GM18909 (cell line): ENCODE results near the gene WWOX.

ENCODE experiments used
- ATAC-seq: cut with Tn5 transposase; IDR thresholded peaks from one replicate; pipeline ENCODE4 v1.9.1; 2021; ENCODE audit warnings: mild to moderate bottlenecking; ENCODE audit not compliant: unreplicated experiment, poor library complexity

Gene WWOX

GRCh38 chr16:78184238-78185183, 85.1 kb downstream of the WWOX start:
- ATAC-seq, result no peak

GRCh38 chr16:78189121-78189520, 89.7 kb downstream of the WWOX start:
- ATAC-seq, result no peak

DNA sequence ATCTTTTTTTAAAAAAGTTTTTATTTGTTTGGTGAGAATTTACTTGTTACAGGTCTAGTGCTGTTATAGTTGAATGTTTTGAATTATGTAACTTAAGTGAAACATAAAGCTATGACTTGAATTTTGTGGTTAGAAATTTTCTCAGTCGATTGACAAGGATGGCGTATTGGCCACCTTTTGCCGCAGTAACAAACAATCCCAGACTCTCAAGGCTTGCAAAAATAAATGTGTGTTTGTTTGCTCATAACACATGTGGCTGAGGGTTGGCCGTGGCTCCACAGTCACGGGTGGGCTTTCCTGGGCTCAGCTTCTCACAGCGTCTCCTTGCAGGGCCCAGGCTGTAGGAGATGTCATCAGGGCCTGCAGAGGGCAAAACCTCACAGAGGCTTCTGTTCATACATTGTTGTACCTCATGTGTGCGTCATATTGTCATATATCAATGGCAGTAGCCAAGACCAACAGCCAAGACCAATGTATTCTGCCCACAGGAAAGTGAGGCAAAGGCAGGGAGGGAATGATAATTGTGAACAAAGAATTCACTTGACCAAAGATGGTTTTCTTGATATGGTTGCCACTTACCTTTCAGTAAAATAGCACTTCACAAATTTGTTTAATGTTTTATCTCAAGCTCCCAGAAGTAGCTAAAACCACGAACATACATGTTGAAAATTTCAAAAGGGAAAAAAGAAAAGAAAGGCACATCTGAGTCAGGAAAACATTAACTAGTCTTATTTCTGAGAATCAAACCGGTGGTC, 93.5 kb downstream of the WWOX start:
- no peak for ATAC-seq

- no peak for ATAC-seq
These were observed 95.5 kb downstream of the WWOX start for GRCh38 chr16:78194948-78195347.

- ATAC-seq, result no peak
These were observed 96.3 kb downstream of the WWOX start for GRCh38 chr16:78195797-78196196.

GRCh38 chr16:78196502-78196901, 97.0 kb downstream of the WWOX start:
- no peak for ATAC-seq

GRCh38 chr16:78198288-78198687, 98.8 kb downstream of the WWOX start:
- ATAC-seq, result no peak

DNA sequence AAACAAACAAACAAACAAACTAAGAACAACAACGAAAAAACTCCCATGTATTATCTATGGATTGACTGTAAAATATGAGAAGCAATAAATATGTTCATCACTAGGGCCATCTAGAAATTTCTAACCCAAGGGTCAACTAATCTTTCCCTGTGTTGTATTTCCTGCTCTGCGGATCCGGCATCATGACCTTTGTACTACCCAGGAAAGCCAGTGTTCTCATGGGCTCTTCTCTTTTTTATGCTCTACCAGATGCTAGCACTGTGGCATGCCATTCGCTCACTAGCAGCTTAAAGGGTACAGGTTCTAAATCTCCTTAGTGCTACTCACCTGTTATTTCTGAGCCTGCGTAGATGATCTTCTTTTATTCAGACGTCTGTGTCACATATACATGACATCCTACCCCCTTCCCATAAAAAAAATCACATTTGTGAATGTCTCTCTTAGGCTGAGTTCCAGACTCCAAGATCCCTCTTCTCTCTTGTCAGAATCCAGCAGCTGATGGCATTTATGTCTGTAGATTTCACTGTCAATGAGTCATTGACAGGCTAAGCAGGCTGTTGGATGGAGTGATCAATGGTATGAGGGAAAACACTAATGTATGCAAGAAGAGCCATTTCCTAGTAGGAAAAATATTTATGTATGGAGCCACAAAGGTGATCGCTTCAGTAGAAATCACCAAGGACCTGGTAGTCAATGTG, 100.0 kb downstream of the WWOX start:
- no peak for ATAC-seq

DNA sequence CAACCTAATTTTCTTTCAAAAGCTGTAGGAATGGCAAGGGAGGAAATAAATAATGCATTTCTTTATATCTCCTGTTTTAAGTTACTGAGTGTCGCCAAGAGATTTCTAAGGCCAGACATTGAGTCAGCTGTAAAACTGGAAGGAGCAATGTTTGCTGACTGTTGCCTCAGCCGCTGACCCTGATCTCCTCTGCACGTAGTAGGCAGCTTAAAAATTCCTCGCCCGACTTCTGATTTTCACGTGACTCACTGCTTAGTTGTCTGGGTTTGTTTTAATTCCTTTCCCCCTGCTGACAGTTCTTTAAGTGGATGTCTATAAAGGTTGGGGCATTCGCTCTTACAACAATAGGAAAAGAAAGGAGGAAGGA, 100.6 kb downstream of the WWOX start:
- ATAC-seq, result no peak

- ATAC-seq, result no peak
These were observed 101.2 kb downstream of the WWOX start for GRCh38 chr16:78200623-78201096.

- ATAC-seq, result no peak
These were observed 106.1 kb downstream of the WWOX start for GRCh38 chr16:78205506-78205905.

DNA sequence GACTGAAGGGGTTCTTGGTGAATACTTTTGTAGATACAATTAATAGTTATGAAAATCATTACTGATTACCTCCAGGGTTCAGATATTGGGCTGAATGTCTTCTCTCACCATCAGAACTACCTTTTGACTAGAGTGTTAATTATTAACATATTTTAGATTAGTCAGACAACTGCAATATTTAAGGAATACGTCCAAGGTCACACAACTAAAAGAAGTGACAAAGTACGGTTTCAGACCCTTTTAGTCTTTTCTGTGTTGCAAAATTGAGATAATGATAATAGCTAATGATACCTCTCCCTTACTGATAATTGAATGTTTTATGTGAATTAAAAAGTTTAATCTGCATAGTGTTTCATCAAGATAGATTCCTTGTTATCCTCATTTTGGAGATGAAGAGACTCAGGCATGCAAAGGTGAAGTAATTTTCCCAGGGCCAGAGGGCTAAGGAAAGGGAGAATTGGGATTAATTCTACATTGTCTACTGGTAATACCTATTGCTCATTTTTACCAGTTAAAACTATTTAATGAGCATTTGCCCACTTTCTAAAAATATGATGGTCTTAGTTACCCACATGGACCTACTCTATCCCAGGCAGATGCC, 107.3 kb downstream of the WWOX start:
- no peak for ATAC-seq

- no peak for ATAC-seq
These were observed 110.7 kb downstream of the WWOX start for GRCh38 chr16:78209951-78210661.

DNA sequence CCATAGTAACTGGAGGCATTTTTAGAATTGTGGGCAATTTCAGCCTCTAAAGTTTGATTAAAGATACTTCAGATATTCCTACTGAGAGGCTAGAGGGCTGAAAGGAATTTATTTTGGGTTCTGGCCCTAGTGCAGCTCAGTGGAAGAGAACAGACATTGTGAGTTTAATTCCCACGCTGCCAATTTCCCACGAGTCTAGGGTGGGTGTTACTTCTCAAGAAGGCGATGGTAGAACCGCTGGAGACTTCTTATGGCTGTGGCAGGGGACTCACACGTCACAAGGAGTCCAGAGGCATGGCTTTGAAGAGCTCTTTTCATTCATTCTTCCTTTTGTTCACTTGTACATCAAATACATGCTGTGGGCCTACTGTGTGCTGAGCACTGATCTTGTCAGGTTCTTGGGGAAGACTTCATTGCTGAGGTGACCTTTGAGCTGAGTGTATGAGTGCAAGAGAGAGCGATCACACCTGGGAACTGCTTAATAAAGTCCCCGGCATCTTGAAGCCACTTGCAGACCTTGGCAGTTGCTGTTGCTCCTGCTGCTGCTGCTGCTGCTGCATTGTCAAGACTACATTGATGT, 111.7 kb downstream of the WWOX start:
- no peak for ATAC-seq

DNA sequence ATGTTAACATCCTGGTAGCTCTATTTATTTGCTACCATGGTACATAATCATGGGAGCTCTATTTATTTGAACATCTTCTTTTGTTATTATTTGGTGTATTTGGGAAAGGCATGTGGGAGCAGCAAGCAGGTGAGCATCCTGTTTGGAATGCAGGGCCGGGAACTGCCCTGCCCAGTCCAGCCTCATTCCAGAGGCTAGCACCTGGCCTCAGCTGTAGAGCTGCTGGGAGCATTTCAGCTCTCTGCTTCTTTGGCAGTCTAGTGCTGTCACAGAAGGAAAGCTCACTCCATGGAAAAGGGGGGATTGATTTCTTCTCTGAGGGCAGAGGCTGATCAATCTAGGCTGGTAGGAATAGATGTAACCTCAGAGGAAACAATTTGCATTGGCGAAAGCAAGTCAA, 112.5 kb downstream of the WWOX start:
- no peak for ATAC-seq

DNA sequence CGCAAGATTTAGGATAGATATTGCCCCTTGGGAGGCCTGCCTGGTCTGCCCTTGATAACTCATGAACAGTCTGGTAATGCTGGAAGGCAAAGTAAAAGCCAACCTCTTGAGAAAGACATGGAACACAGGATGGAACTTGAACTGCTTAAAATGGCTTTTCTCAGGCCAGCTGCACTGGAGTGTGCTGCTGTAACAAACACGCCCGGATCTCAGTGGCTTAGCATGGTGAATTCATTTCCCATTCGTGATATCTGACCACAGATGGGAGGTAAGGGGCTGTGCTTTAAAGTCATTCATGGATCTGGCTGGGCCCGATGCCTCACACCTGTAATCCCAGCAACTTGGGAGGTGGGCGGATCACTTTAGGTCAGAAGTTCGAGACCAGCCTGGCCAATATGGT, 113.2 kb downstream of the WWOX start:
- no peak for ATAC-seq

DNA sequence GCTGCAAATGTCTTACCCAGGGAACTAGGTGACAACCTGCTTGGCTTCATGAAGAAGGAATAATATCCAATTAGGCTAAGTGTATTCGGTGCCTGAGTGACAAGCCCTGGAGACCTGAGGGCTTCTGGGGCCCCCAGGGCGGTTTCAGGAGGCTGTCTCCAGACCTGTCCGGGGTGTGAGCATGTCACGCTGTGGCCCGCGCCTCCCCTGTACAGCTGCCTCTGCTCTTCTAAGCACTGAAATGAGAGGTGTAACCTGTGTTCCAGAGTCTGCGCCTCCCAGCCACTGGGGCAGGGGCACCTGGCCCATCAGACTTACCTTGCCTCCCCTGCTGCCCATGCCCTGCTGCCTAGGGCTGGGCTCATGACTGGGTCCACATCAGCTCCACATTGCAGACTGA, 114.3 kb downstream of the WWOX start:
- ATAC-seq, result no peak

DNA sequence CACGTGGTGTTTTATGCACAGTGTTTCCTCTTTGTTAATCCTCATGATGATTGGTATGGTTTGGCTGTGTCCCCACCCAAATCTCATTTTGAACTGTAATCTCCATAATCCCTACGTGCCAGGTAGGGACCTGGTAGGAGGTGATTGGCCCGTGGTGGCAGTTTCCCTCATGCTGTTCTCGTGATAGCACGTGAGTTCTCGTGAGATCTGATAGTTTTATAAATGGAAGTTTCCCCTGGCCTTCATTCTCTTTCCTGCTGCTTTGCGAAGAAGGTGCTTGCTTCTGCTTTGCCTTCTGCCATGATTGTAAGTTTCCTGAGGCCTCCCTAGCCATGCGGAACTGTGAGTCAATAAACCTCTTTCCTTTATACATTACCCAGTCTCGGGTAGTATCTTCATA, 115.8 kb downstream of the WWOX start:
- ATAC-seq, result no peak

GRCh38 chr16:78216166-78216745, 116.8 kb downstream of the WWOX start:
- no peak for ATAC-seq
